SK-N-SH treated with all-trans-retinoic acid at 6 μM for 48 hours (cell line): Measurements from ENCODE around the gene SKIL.

ENCODE experiments used
- PATZ1 ChIP-seq: fragments of 250-450 bp; sonication (Bioruptor Pico); IDR thresholded peaks from 2 replicates; pipeline ENCODE4 v1.8.0; 2020; ENCODE audit warnings: mild to moderate bottlenecking, moderate library complexity, borderline replicate concordance
- ZFP3 ChIP-seq: fragments of 250-450 bp; sonication (Bioruptor Pico); IDR thresholded peaks from 2 replicates; pipeline ENCODE4 v1.5.0; 2020; ENCODE audit warnings: mild to moderate bottlenecking, moderate library complexity

GRCh38 chr3:170436697-170437096 is 79.2 kb downstream of the SKIL start:
- no peak for TF ChIP-seq PATZ1 (CRISPR knock-in tag)
- no peak for TF ChIP-seq ZFP3 (CRISPR knock-in tag)
